ENCODE data around the gene NLRC3.

DNA sequence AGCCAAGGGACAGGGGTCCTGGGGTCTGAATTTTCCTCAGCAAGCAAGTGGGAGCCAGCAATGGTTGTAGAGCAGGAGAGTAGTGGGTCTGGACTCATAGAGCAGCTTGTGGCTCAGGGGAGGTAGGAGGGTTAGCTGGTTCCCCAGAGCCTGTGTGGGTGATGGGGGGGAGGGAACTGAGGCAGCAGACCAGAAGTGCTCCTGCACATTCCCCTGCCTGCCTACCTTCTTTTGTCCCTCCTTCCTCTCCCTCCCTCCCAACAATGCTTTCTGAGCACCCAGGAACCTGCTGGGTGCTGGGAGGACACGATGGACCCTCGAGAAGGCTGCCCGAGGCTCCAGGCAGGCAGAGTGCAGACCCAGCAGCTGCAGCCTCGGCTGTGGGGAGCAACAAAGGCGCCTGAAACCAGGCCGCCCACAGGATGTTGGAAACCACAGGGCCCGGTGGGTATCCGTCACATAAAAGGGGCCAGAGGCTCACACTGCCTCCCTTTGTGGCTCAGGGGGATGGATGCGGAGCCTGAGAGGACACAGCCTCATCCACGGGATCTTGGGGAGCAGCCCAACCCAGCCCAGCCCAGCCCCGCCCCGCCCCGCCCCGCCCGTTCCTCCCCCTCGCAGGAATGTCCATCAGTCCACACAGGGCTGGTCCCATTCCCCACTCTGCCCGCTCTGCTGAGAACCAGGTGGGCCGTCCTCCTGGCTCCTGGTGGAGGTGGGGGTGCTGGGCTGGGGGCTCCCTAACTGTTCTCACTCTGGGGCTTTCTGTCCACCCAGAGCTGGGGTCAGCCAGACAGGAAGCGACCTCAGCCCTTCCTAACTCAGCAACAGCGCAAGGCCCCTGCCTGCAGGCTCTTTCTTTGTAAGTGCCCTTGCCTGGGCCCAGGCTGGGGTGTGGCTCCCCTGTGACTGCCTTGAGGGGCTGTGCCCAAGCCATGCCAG lies 1.7 kb upstream of the NLRC3 start:
- TF ChIP-seq, protein P1, sequence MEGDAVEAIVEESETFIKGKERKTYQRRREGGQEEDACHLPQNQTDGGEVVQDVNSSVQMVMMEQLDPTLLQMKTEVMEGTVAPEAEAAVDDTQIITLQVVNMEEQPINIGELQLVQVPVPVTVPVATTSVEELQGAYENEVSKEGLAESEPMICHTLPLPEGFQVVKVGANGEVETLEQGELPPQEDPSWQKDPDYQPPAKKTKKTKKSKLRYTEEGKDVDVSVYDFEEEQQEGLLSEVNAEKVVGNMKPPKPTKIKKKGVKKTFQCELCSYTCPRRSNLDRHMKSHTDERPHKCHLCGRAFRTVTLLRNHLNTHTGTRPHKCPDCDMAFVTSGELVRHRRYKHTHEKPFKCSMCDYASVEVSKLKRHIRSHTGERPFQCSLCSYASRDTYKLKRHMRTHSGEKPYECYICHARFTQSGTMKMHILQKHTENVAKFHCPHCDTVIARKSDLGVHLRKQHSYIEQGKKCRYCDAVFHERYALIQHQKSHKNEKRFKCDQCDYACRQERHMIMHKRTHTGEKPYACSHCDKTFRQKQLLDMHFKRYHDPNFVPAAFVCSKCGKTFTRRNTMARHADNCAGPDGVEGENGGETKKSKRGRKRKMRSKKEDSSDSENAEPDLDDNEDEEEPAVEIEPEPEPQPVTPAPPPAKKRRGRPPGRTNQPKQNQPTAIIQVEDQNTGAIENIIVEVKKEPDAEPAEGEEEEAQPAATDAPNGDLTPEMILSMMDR (IDR thresholded peaks at IDR 0.05) = no peak
- no peak for TF ChIP-seq POLR2A (IDR thresholded peaks at IDR 0.05)

Measured in esophagus squamous epithelium (tissue), 4 donors.